ENCODE data around the gene SLC15A5.

Gene SLC15A5

DNA sequence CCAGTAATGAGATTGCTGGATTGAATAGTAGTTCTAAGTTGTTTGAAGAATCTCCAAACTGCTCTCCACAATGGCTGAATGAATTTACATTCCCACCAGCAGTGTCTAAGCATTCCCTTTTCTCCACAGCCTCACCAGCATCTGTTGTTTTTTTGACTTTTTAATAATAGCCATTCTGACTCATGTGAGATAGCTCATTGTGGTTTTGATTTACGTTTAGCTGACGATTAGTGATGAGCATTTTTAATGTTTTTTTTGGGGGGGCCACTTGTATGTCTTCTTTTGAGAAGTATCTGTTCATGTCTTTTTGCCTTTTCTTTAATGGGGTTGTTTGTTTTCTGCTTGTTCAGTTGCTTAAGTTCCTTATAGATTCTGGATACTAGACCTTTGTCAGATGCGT, 8.1 kb upstream of the SLC15A5 start:
- TF ChIP-seq EZH2phosphoT487 (IDR thresholded peaks at IDR 0.05; ENCODE audit: low read length): no peak
- TF ChIP-seq EZH2 (optimal IDR thresholded peaks at IDR 0.05; ENCODE audit: low read depth, low read length): no peak
- TF ChIP-seq, protein P1, sequence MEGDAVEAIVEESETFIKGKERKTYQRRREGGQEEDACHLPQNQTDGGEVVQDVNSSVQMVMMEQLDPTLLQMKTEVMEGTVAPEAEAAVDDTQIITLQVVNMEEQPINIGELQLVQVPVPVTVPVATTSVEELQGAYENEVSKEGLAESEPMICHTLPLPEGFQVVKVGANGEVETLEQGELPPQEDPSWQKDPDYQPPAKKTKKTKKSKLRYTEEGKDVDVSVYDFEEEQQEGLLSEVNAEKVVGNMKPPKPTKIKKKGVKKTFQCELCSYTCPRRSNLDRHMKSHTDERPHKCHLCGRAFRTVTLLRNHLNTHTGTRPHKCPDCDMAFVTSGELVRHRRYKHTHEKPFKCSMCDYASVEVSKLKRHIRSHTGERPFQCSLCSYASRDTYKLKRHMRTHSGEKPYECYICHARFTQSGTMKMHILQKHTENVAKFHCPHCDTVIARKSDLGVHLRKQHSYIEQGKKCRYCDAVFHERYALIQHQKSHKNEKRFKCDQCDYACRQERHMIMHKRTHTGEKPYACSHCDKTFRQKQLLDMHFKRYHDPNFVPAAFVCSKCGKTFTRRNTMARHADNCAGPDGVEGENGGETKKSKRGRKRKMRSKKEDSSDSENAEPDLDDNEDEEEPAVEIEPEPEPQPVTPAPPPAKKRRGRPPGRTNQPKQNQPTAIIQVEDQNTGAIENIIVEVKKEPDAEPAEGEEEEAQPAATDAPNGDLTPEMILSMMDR (IDR thresholded peaks at IDR 0.05; ENCODE audit: low read length): no peak
- Histone ChIP-seq H3K27me3 (replicated peaks; ENCODE audit: insufficient read depth, low read length) (no peaks in the 10 kb centered on the region), H2AFZ (ENCODE audit: low read length) (no peak overlapping the region), H3K9ac (ENCODE audit: low read length) (no peak overlapping the region), H3K4me2 (ENCODE audit: low read depth, low read length) (no peak overlapping the region), H3K4me3 (ENCODE audit: low read length) (no peak overlapping the region), H3K27ac (ENCODE audit: low read length) (no peak overlapping the region), H3F3A (ENCODE audit: insufficient read depth, low read length) (no peaks in the 10 kb centered on the region), H3K79me2 (ENCODE audit: low read length) (no peaks in the 10 kb centered on the region), H3K36me3 (replicated peaks; ENCODE audit: insufficient read depth, low read length) (no peaks in the 10 kb centered on the region), H4K20me1 (ENCODE audit: insufficient read depth, low read length) (no peaks in the 10 kb centered on the region), H3K9me3 (replicated peaks; ENCODE audit: insufficient read depth, low read length) (no peaks in the 10 kb centered on the region), H3K4me1 (ENCODE audit: low read length) (no peaks in the 10 kb centered on the region), H3K9me2 (replicated peaks; ENCODE audit: insufficient read depth, low read length) (no peaks in the 10 kb centered on the region)
- DNase-seq: no peak

DNA sequence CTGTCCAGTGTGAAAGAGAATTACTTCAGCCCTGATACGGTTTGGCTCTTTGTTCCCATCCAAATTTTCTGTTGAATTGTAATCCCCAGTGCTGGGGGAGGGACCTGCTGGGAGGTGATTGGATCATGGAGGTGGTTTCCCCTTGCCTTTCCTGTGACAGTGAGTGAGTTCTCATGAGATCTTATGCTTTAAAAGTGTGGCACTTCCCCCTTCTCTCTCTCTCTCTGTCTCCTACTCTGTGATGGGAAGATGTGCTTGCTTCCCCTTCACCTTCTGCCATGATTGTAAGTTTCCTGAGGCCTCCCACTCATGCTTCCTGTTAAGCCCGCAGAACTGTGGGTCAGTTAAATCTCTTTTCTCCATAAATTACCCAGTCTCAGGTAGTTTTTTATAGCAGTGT, 5.5 kb upstream of the SLC15A5 start:
- no peaks in the 10 kb centered on the region for H3K9me2 ChIP-seq (replicated peaks; ENCODE audit: insufficient read depth, low read length)
- H3K27me3 ChIP-seq (replicated peaks; ENCODE audit: insufficient read depth, low read length): no peaks in the 10 kb centered on the region
- H3K4me3 ChIP-seq (ENCODE audit: low read length): no peak overlapping the region
- H3K4me1 ChIP-seq (ENCODE audit: low read length): no peaks in the 10 kb centered on the region
- H3K9ac ChIP-seq (ENCODE audit: low read length): no peak overlapping the region
- no peak overlapping the region for H3K4me2 ChIP-seq (ENCODE audit: low read depth, low read length)
- no peaks in the 10 kb centered on the region for H3F3A ChIP-seq (ENCODE audit: insufficient read depth, low read length)
- no peaks in the 10 kb centered on the region for H3K9me3 ChIP-seq (replicated peaks; ENCODE audit: insufficient read depth, low read length)
- no peak overlapping the region for H2AFZ ChIP-seq (ENCODE audit: low read length)
- no peaks in the 10 kb centered on the region for H3K79me2 ChIP-seq (ENCODE audit: low read length)
- no peak for TF ChIP-seq EZH2phosphoT487 (IDR thresholded peaks at IDR 0.05; ENCODE audit: low read length)
- TF ChIP-seq EZH2 (optimal IDR thresholded peaks at IDR 0.05; ENCODE audit: low read depth, low read length): no peak
- TF ChIP-seq, protein P1 (IDR thresholded peaks at IDR 0.05; ENCODE audit: low read length): no peak
- no peaks in the 10 kb centered on the region for H4K20me1 ChIP-seq (ENCODE audit: insufficient read depth, low read length)
- no peaks in the 10 kb centered on the region for H3K36me3 ChIP-seq (replicated peaks; ENCODE audit: insufficient read depth, low read length)
- H3K27ac ChIP-seq (ENCODE audit: low read length): no peak overlapping the region
- no peak for DNase-seq

DNA sequence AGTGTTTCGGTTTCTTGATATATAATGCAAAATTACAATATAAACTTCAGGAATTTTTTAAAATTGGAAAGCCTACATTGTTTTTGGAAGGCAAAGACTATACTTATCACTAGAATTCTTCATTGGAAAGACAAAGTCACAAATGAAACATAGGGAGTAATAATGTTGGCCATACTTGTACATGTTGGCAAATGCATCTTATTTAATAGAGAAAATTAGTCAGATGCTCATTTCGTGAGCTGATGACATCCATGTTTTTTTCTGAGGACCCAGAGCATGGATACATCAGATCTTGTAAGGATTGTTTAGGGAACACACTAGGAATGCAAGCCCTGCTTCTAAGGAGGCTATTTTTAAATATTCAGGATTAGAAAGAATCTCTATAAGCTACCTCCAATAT, 4.6 kb upstream of the SLC15A5 start:
- Histone ChIP-seq H3K36me3 (replicated peaks; ENCODE audit: insufficient read depth, low read length) (no peaks in the 10 kb centered on the region), H3K27ac (ENCODE audit: low read length) (no peak overlapping the region), H3F3A (ENCODE audit: insufficient read depth, low read length) (no peaks in the 10 kb centered on the region), H3K4me2 (ENCODE audit: low read depth, low read length) (no peak overlapping the region), H3K9me3 (replicated peaks; ENCODE audit: insufficient read depth, low read length) (no peaks in the 10 kb centered on the region), H3K9ac (ENCODE audit: low read length) (no peak overlapping the region), H3K27me3 (replicated peaks; ENCODE audit: insufficient read depth, low read length) (no peaks in the 10 kb centered on the region), H2AFZ (ENCODE audit: low read length) (no peak overlapping the region), H4K20me1 (ENCODE audit: insufficient read depth, low read length) (no peaks in the 10 kb centered on the region), H3K4me3 (ENCODE audit: low read length) (no peak overlapping the region), H3K79me2 (ENCODE audit: low read length) (no peaks in the 10 kb centered on the region), H3K9me2 (replicated peaks; ENCODE audit: insufficient read depth, low read length) (no peaks in the 10 kb centered on the region), H3K4me1 (ENCODE audit: low read length) (no peaks in the 10 kb centered on the region)
- TF ChIP-seq EZH2phosphoT487 (IDR thresholded peaks at IDR 0.05; ENCODE audit: low read length) (no peak), EZH2 (optimal IDR thresholded peaks at IDR 0.05; ENCODE audit: low read depth, low read length) (no peak)
- TF ChIP-seq, protein P1 (IDR thresholded peaks at IDR 0.05; ENCODE audit: low read length): no peak
- DNase-seq: no peak

Data from MM.1S (cell line).